Activated T-cell treated with anti-CD3 and anti-CD28 coated beads, Interleukin-2, amount 50 U/mL, for 4 hours (primary cell): Measurements from ENCODE around the gene SELENOF. TPM values are rescaled to one million over a fixed set of nuclear protein-coding genes. Genes with fewer than 3 reads are reported as not detected.
"Not testable (repeated sequence)": the region's sequence is repeated elsewhere in the genome, so short reads cannot be mapped to it uniquely, and the experiment has no call there.

Experiments
- ATAC-seq, 2 donors: fragments of 200-7000 bp; cut with Tn5 transposase; one replicate each; pipeline ENCODE4 v1.10.0; 2021
- DNase-seq: peaks from one replicate; pipeline ENCODE4 v3.0.0-alpha.2; 2020
- H3K27me3 Mint-ChIP-seq: one replicate; pipeline ENCODE4 v1.8.0; 2021; ENCODE audit warnings: low read depth, mixed read lengths
- H3K36me3 Mint-ChIP-seq: one replicate; pipeline ENCODE4 v1.8.0; 2022; ENCODE audit warnings: mixed read lengths; ENCODE audit not compliant: insufficient read depth
- H3K4me1 Mint-ChIP-seq: one replicate; pipeline ENCODE4 v1.8.0; 2021; ENCODE audit warnings: low read depth, mixed read lengths
- H3K4me3 Mint-ChIP-seq: one replicate; pipeline ENCODE4 v1.8.0; 2021; ENCODE audit warnings: mild to moderate bottlenecking, moderate library complexity, mixed read lengths
- H3K9me3 Mint-ChIP-seq: one replicate; pipeline ENCODE4 v1.8.0; 2021; ENCODE audit warnings: mixed read lengths
- total RNA-seq, 3 donors: library from RNA; stranded (reverse); gene quantifications; one replicate each; pipeline ENCODE4 v1.2.1, GENCODE V29; 2021

Gene SELENOF
- total RNA-seq, 3 donors from 2014 or later = 193 to 211 (median 204) TPM

- Mint-ChIP-seq H3K4me1 (no peaks in the 10 kb centered on the region), H3K27me3 (peaks cover 8% of the 10 kb centered on the region), H3K4me3 (no peak overlapping the region), H3K9me3 (no peaks in the 10 kb centered on the region), H3K36me3 (no peaks in the 10 kb centered on the region)
- no peak for DNase-seq
- no peak for ATAC-seq
Measured at GRCh38 chr1:86825319-86825718, 88.6 kb downstream of the SELENOF start.

GRCh38 chr1:86823821-86824500, 90.0 kb downstream of the SELENOF start:
- DNase-seq (no peak), ATAC-seq (no peak)
- Mint-ChIP-seq H3K36me3 (no peaks in the 10 kb centered on the region), H3K4me3 (no peak overlapping the region), H3K4me1 (no peaks in the 10 kb centered on the region), H3K27me3 (peaks cover 11% of the 10 kb centered on the region), H3K9me3 (no peaks in the 10 kb centered on the region)

GRCh38 chr1:86823386-86823785, 90.5 kb downstream of the SELENOF start:
- H3K4me1 Mint-ChIP-seq = no peaks in the 10 kb centered on the region
- H3K4me3 Mint-ChIP-seq = no peak overlapping the region
- peaks cover 11% of the 10 kb centered on the region for H3K27me3 Mint-ChIP-seq
- H3K36me3 Mint-ChIP-seq = no peaks in the 10 kb centered on the region
- DNase-seq (no peak), ATAC-seq (no peak)
- H3K9me3 Mint-ChIP-seq = no peaks in the 10 kb centered on the region

GRCh38 chr1:86822459-86822858, 91.5 kb downstream of the SELENOF start:
- Mint-ChIP-seq H3K36me3 (no peaks in the 10 kb centered on the region), H3K27me3 (peaks cover 15% of the 10 kb centered on the region), H3K4me3 (no peak overlapping the region), H3K4me1 (no peaks in the 10 kb centered on the region), H3K9me3 (no peaks in the 10 kb centered on the region)
- DNase-seq = no peak
- ATAC-seq = no peak

GRCh38 chr1:86821956-86822355, 92.0 kb downstream of the SELENOF start:
- DNase-seq (no peak), ATAC-seq (no peak)
- Mint-ChIP-seq H3K4me1 (no peaks in the 10 kb centered on the region), H3K36me3 (no peaks in the 10 kb centered on the region), H3K27me3 (peaks cover 16% of the 10 kb centered on the region), H3K4me3 (no peak overlapping the region), H3K9me3 (no peaks in the 10 kb centered on the region)

- H3K4me3 Mint-ChIP-seq, DNase-seq: not testable (repeated sequence)
Measured at GRCh38 chr1:86819970-86820369, 94.0 kb downstream of the SELENOF start.

GRCh38 chr1:86817246-86817826, 96.6 kb downstream of the SELENOF start:
- not testable (repeated sequence) for H3K9me3 Mint-ChIP-seq, ATAC-seq, DNase-seq, H3K4me3 Mint-ChIP-seq, H3K27me3 Mint-ChIP-seq, H3K4me1 Mint-ChIP-seq, H3K36me3 Mint-ChIP-seq

More at GRCh38 chr1:86819970-86820369, 94.0 kb downstream of the SELENOF start:
- H3K27me3 Mint-ChIP-seq = peaks cover 17% of the 10 kb centered on the region
- H3K36me3 Mint-ChIP-seq, ATAC-seq, H3K9me3 Mint-ChIP-seq, H3K4me1 Mint-ChIP-seq: not testable (repeated sequence)

- not testable (repeated sequence) for ATAC-seq, H3K4me3 Mint-ChIP-seq, H3K4me1 Mint-ChIP-seq, DNase-seq, H3K36me3 Mint-ChIP-seq, H3K9me3 Mint-ChIP-seq, H3K27me3 Mint-ChIP-seq
Measured at GRCh38 chr1:86814118-86814517, 99.8 kb downstream of the SELENOF start.

Other genes starting within 250 kb of the SELENOF start
- 10 to 100 TPM; 40.8 to 51.1 (median 42.1) TPM for gene SH3GLB1, start 209.6 kb downstream of the SELENOF start, total RNA-seq
- gene HS2ST1, start 509 bp upstream of the SELENOF start, total RNA-seq = 10 to 100 TPM; 15.0 to 18.0 (median 16.3) TPM